ENCODE data around the gene GATAD2A.

The GATAD2A gene

DNA sequence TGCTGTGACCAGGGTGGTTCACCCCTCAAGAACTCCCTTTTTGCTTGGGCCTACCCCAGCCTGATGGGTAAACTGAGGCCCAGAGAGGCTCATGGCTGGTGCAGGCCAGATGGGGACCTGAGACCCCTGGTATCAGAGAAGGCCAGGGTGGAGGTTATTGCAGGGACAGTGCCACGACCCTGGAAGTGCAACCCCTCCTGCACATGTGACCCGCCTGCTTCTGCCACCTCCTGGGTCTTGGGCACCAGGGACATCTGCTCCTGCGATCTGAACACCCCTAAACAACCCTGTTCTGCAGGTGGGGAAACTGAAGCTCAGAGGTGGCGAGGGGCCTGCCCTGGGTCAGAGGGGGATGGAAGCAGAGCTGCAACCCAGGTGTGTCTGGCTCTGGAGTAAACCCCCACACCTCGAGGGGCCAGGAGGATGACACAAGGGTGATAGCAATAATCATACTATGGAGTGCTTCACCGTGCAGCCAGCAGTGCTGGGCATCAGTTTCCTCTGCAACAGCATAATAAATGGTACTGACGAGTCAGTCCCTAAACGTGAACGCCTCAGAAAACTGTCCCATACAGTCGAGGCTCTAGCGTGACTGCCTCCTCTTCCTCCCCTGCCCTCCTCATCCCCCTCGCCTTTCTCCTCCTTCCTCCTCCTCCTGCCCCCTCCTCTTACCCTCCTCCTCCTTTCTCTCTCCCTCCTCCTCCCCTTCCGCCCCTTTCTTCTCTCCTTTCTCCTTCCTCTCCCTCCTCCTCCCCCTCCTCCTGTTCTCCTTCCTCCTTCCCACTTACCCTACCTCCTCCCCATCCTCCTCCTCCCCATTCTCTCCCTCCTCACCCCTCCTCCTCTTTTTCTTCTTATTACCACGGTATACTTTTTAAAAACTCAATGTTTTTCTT, 127.6 kb downstream of the GATAD2A start:
- TF ChIP-seq GATA2 (IDR thresholded peaks at IDR 0.05; ENCODE audit: low read depth, low read length) (no peak), GATA3 (IDR thresholded peaks at IDR 0.05; ENCODE audit: low read depth, low read length) (no peak)

DNA sequence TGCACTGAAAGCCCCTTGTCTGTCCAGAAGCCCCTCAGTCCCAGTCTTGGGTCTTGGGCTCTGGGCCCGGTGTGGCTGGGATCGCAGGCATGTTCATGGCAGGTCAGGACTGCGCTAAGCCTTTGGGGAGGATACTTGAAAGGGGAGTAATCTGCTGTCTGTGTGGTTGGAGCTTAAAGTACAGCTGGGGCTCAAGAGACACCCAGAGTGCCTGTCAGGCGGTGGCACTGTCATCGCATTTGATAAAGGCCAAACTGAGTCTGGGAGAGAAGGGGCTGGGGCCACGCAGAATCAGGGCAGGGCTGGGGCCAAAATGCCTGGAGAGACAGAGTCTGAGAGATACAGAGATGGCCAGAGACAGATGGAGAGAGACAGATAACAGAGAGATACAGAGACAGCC, 128.4 kb downstream of the GATAD2A start:
- TF ChIP-seq GATA3 (IDR thresholded peaks at IDR 0.05; ENCODE audit: low read depth, low read length): no peak
- TF ChIP-seq GATA2 (IDR thresholded peaks at IDR 0.05; ENCODE audit: low read depth, low read length): no peak

DNA sequence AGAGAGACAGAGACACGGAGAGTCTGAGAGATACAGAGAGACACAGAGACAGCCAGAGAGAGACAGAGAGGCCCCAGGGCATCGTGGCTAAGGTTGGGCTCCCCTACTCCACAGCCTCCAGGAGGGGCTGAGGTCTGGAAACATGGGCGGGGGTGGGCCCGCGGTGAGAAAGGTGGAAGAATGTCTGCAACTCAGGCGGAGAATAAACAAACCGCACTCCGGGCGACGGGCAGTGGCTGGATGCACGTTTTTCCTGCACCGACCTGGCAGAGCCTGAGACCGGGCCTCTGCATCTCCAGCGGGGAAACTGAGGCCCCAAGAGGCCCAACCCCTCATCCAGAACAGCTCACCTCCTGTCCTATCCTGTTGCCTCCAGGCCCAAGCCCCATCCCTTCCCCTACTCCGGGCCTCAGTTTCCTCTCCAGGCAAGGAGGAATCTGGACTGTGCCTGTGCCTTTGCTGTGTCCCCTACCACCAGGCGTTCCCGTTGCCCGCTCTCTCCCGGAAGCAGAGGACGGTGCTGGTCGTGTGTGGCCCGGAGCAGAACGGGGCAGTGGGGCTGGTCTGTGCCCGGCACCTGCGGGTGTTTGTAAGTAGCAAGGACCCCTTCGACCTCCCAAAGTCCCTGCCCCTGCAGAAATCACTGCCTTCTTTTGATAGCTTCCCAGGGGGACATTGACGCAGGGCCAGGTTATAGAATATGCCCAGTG, 129.2 kb downstream of the GATAD2A start:
- no peak for TF ChIP-seq GATA3 (IDR thresholded peaks at IDR 0.05; ENCODE audit: low read depth, low read length)
- no peak for TF ChIP-seq GATA2 (IDR thresholded peaks at IDR 0.05; ENCODE audit: low read depth, low read length)

DNA sequence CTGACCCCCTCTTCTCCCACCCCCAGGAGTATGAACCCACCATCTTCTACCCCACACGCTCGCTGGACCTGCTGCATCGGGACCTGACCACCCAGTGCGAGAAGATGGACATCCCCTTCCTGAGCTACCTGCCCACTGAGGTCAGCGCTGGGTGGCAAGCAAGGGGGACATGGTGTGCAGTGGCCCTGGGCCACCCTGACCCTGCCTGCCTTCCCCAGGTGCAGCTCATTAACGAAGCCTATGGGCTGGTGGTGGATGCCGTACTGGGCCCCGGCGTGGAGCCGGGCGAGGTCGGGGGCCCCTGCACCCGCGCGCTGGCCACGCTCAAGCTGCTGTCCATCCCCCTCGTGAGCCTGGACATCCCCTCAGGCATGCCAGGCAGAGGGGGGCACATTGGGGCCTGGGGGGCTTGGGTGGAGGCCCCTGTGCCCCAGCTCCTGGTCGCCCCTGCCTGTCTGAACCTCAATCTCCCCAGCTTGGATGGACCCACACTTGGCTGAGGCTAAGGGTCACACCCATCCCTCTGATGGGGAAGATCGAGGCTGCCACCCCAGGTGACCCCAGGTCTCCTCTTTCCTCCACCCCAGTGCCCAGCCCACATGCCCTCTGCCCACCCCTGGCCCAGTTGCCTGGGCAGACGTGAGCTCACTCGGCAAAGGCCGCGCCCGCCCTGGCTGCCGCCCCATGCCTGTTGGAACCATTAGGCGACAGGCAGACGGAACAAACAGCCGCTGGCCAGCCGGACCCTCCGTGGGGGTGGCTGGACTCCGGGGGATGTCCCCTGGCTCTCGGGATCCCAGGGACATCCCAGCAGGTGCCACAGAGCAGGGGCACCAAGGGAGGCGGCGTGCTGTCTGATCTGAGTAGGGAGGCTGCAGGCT, 130.1 kb downstream of the GATAD2A start:
- TF ChIP-seq GATA2 (IDR thresholded peaks at IDR 0.05; ENCODE audit: low read depth, low read length) (no peak), GATA3 (IDR thresholded peaks at IDR 0.05; ENCODE audit: low read depth, low read length) (no peak)

DNA sequence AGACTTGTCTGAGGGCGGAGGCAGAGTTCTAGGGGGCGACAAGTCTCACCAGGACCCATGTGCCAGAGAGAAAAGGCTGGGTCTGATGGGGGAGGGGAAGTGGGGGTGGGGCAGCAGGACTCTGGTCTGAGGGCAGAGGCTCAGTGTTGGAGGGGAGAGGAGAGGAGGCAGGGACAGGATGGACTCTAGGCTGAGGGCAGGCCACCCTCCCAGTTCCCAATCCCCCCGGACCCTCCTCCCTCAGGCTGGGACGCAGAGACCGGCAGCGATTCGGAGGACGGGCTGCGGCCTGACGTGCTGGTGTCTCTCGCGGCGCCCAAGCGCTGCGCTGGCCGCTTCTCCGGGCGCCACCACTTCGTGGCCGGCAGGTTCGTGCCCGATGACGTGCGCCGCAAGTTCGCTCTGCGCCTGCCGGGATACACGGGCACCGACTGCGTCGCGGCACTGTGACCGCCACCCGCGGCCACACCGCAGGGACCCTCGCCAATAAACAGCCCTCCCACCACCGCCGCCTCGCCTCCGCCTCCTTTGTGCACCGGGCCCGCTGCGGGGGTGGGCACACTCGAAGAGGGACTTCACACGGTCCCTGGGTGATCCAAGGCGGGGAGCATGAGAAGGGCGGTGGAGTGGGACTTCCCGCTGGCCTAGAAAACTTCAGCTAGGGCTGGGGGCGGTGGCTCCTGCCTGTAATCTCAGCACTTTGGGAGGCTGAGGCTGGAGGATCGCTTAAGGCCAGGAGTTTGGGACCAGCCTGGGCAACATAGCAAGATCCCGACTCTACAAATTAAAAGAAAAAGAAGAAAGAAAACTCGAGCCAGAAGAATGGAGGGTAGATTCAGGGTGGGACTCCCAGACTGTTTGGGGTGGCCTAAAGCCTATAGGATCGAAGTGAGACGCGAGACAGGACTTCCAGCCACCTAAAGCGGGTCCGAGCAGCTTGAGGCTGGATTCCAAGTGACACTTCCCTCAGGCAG, 131.9 kb downstream of the GATAD2A start:
- TF ChIP-seq GATA2 (IDR thresholded peaks at IDR 0.05; ENCODE audit: low read depth, low read length) (no peak), GATA3 (IDR thresholded peaks at IDR 0.05; ENCODE audit: low read depth, low read length) (no peak)

DNA sequence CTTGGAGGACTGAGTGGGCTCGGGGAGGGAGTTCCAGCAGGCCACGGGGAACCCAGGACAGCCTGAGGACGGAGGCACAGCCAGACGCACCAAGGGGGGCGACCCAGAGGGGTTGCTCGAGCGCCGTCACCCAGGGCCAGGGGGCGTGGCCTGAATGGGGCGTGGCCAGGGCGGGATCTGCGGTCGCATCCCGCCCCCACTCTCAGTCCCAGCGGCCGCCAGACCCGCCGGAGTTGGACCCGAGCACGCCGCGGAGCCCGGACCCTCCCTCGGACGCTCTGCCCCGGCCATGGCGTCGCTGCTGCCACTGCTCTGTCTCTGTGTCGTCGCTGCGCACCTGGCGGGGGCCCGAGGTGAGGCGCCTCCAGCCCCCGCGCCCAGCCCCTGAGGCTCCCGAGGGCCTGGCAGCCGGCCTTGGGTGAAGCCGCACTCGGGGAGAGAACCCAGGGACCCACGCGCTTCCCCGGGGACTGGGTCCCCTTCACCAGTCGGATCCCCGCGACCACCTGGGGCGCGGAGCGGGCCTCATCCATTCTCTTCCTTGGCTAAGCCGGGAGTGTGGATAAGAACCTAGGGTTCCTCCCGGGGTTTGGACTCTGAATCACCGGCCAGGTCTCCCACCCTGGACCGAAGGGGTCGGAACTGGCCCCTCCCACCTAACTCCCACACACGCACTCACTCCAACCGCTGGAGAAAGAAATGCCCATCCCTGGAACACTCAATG, 132.7 kb downstream of the GATAD2A start, which contains the start of gene CILP2:
Gene CILP2 (plus strand): TSS at position 205 of the 724 bp plus-strand sequence. CDS start 85 bp downstream, at position 290.
- TF ChIP-seq GATA3 (IDR thresholded peaks at IDR 0.05; ENCODE audit: low read depth, low read length) (no peak), GATA2 (IDR thresholded peaks at IDR 0.05; ENCODE audit: low read depth, low read length) (no peak)

DNA sequence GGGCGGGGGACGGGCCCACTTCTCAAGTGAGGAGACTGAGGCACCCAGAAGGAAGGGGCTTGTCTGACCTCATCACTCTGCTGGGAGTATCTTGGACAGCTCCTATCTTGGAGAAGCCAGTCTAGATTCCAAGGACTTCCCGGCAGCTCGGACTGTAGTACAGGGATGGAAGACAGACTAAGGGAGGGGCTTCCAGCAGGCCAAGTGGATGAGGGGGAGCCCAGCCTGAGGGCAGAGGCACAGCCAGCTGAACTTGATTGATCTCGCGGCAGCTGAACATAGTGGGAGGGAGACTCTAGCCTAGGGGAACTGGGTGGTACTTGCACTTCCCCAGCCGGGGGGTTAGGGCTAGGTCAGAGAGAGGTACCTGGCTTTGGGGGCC, 133.3 kb downstream of the GATAD2A start:
- TF ChIP-seq GATA2 (IDR thresholded peaks at IDR 0.05; ENCODE audit: low read depth, low read length) (no peak), GATA3 (IDR thresholded peaks at IDR 0.05; ENCODE audit: low read depth, low read length) (no peak)

DNA sequence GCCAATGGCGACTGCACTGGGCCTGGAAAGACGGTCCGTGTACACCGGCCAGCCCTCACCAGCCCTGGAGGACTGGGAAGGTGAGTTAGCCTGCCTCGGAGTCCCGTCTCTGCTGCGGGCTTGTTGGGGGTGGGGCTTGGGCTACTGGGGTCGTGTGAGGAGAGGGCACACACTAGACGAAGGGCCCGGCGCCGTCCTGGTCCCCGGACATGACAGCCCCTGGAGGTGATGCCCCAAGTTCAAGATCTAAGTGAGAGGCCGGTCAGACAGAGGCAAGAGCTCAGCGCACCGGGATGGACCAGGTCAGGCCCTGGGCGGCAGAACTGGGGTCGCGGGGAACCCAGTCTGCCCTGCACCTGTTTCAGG, 134.2 kb downstream of the GATAD2A start:
- TF ChIP-seq GATA2 (IDR thresholded peaks at IDR 0.05; ENCODE audit: low read depth, low read length): no peak
- no peak for TF ChIP-seq GATA3 (IDR thresholded peaks at IDR 0.05; ENCODE audit: low read depth, low read length)

DNA sequence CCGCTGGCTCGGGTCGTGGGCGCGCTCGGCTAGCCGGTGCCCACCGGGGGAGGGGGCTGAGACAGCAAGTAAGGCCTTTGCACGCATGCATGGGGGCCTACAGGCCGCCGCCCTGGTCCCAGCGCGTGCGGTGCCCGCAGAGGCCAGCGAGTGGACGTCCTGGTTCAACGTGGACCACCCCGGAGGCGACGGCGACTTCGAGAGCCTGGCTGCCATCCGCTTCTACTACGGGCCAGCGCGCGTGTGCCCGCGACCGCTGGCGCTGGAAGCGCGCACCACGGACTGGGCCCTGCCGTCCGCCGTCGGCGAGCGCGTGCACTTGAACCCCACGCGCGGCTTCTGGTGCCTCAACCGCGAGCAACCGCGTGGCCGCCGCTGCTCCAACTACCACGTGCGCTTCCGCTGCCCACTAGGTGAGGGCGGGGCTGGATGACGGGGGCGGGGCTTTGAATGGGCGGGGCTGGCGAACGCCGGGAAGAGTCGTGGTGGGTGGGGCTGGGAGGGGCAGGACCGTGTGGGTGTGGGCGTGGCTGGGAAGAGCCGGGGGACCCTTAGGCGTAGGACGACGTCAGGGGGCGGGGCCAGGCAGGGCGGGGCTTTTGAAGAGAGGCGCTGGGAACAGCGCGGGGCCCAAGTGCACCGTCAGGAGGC, 134.7 kb downstream of the GATAD2A start:
- TF ChIP-seq GATA2 (IDR thresholded peaks at IDR 0.05; ENCODE audit: low read depth, low read length): no peak
- no peak for TF ChIP-seq GATA3 (IDR thresholded peaks at IDR 0.05; ENCODE audit: low read depth, low read length)

DNA sequence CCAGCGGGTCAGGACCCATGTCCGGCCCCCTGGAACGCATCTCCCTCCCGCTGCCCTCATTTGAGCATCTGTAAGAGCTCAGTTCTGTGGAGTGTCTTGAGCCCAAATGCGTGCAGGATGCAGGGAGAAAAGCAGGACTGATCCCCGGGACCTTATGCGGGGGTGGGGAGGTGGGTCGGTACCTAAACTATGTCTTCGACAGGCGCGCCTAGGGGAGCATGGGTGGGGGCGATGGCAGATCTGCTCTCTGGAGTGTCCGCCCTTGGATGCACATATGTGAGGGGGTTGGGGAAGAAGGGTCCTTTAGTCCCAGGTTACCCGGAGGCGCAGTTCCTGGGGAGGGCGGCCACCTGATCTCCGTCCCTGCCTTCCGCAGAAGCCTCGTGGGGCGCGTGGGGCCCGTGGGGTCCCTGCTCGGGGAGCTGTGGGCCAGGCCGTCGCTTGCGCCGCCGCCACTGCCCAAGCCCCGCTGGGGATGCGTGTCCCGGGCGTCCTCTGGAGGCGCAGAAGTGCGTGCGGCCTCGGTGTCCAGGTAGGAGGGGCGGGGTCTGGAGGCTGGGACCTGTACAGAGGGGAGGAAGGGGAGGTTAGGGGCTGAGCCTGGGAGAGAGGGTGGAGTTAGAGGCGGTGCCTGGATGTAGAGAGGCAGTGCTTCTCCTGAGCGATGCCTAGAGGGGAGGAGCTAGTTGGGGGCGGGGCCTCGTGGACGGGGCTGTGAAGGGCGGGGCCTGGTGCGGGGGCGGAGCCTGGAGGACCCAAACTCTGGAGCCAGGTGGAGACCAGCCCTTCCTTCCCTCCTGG, 135.4 kb downstream of the GATAD2A start:
- TF ChIP-seq GATA2 (IDR thresholded peaks at IDR 0.05; ENCODE audit: low read depth, low read length) (no peak), GATA3 (IDR thresholded peaks at IDR 0.05; ENCODE audit: low read depth, low read length) (no peak)

DNA sequence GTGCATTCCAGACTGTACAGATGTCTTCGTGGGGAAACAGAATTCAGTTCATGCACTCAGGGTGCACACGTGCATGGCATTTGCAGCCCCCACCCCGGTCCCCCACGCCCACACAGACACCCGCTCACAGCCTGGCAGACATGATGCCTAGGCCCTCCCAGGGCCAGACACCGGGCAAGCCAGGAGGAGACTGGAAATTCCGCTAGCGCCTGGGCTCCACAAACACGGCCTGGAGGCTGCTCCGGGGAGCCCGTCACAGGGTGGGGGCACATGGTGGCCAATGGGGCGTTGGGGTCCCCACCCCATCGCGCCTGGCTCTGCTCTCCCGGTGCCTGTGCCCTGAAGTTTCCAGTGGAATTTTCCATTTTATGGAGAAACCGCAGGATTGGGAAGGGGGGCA, 136.1 kb downstream of the GATAD2A start:
- TF ChIP-seq GATA3 (IDR thresholded peaks at IDR 0.05; ENCODE audit: low read depth, low read length) (no peak), GATA2 (IDR thresholded peaks at IDR 0.05; ENCODE audit: low read depth, low read length) (no peak)

Measured in SH-SY5Y (cell line).